ENCODE measurements around the gene GDPD5.

Gene GDPD5

GRCh38 chr11:75469785-75470405, 55.8 kb downstream of the GDPD5 start:
- no peak for DNase-seq

- DNase-seq, result no peak
Observed at GRCh38 chr11:75468534-75469340, 57.0 kb downstream of the GDPD5 start.

- no peak for DNase-seq
Observed at GRCh38 chr11:75467881-75468280, 57.9 kb downstream of the GDPD5 start.

GRCh38 chr11:75467311-75467710, 58.4 kb downstream of the GDPD5 start:
- DNase-seq, result no peak

DNA sequence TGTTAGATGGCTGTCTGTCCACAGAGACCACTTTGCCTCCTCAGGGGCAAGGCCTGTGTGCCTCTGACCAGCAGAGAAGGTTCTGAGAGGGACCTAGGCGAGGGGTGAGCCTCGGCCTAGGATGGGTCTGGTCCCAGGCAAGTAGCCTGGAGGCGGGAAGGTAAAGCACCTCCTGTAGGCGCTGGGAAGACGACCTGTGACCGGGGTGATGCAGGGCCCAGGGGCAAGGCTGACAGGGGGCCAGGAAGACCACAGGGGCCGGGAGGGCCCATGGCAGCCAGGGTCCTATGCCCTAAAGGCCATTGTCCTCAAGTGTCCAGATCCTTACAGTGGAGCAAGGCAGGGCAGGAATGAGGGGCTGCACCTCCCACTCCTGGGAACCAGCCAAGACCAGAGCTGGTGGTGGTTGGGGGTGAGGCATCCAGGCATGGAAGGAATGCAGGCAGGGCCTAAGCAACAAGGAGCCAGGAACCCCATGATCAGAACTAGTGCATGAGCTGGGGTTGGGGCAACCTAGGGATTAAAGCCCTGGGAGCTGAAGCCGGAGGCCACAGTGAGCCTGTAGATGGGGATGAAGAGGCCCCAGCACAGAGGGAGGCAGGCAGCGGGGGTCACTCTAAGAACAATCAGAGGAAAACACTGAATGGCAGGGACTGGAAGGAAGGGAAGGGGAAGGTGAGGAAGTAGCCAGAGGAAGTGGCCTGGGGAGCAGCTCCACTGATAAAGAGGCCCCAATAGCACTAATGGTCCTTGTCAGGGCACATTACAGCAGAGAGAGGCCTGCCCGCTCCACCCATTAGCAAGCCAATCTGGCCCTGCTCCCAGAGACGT, 59.8 kb downstream of the GDPD5 start:
- DNase-seq, result no peak

DNA sequence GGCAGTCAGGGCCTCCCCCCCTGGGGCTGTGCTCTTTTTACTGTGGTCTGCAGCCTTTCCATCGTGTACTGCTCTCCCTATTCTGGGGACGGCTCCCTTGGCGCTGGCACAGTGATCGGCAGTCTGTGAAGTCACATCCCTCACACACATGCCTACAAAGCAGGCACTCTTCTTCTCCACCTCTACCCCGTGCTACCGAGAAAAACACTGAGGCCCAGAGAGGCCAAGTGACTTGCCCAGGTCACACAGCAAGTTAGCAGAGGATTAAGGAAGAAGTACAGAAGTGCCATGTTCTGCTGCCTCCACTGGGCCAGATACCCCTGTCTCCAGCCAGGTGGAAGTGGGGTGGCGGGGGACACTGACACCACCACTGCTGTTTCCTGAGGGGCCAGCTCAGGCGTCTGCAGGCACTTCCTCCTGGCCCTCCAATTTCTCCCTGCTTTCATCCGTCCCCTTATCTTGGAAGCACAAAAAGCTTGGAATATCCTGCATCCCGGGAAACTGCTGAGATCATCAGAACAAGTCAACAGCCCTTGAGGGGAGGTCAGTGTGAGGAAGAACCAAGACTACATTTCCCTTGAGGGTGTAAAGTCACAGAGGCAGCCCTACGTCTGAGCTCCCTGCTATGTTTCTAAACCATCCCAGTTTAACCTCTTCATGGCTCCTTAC, 62.5 kb downstream of the GDPD5 start:
- no peak for DNase-seq

DNA sequence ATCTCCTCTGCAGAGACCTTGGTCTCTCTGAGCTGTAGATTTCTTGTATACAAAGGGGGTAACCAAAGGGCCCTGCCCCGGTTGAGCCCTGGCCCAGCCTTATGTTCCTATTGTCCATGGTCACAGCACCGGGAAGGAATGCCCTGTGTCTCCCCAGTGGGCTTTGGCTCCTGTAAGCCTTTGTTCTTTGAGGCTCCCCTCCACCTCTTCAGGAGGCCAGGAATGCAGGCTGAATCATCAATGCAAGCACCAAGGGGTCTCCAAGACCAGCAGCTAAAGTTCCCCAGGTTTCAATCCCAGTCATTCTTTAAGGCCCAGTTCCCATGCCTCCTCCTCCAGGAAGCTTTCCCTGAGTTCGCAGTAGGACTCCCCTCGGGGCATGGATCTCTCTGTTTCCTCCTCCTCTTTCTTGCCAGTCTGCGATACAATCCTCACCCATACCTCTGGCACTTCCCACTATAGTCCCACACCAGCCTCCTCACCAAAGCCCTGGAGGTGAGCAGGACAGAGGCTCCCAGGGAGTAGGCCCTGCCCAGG, 63.6 kb downstream of the GDPD5 start:
- DNase-seq, result no peak

DNA sequence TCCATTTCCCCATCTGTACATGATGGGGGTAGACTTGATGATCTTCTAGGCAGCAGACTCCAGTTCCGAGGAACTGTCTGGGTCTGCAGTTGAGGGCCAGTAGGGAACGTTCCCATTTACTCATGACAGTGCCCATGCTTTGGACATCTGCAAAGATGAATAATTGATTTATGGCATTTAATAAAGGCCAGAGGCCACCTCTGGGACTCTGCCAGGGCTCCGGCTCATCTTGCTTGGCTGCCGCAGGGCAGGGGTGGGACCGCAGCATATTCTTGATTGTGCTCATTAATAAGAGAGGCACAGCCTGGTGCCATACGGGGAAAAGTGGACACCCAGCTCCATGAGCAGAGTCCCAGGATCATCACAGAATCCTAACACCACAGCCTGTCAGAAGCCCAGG, 64.6 kb downstream of the GDPD5 start:
- no peak for DNase-seq

GRCh38 chr11:75456596-75457183, 69.1 kb downstream of the GDPD5 start:
- DNase-seq, result no peak

- DNase-seq, result no peak
Observed at GRCh38 chr11:75454987-75455386, 70.8 kb downstream of the GDPD5 start.

- no peak for DNase-seq
Observed at GRCh38 chr11:75453916-75454655, 71.7 kb downstream of the GDPD5 start.

DNA sequence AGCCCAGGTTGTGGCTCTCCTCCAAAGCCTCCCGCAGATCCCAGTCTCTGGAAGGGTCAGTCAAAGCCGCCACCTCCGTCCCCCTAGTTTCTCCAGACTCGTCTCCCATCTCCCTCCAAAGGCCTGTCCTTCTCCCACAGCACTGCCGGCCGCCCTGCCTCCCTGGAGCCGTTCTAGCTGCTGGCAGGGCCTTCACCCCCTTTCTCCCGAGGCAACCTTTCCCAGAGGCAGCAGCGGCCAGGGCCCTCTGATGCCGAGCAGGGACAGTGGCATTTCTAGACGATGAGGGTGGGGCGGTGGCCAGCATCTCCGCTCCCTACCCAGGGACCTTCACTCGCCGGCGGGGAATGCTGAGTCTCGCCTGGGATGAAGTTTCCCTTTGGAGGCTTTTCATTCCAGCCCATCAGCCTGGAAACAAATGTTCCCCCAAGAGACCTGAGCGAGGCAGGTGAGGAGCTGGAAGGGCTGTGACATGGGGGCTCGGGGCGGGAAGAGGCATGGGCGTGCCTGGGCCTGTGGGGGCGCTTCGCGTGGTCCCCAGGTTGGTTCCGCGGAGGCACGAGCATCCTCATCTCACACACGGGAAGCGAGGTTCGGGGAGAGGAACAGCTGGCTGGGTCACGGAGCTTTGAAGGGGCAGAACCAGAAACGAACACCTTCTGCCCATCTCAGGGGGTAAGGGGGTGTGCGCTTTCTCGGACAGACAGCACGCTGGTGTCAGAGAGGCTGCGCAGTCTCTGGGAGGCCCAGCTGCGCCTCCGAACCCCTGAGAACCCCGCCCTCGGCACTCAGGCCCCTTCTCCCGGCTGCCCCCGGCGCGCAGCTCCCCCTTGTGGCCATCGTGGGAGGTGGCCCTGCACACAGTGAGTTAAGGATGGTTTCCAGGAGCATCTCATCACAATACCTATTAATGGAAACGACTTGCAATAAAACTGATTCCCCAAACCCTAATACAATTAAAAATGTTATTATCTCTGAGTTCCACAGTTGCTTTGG, 74.6 kb downstream of the GDPD5 start:
- DNase-seq, result no peak

DNA sequence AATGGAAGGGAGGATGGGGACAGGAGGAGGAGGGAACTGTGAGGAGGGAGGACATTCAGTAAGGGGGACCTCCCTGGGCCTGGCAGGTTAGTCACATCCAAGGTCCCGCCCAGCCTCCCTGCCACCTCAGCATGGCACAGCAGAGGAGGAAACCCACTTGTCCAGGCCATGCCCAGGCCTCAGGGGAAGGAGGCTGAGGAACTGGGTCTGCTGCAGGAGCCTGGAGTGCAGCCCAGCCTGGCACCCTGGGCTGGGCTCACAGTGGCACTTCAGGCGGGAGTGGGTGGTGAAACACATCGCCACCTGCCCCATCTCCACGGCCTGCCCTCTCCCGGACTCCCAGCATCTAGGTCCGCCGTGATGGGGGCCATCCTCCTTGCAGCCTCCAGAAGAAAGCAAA, 75.5 kb downstream of the GDPD5 start:
- DNase-seq, result no peak

GRCh38 chr11:75449776-75450175, 76.0 kb downstream of the GDPD5 start:
- DNase-seq, result no peak

DNA sequence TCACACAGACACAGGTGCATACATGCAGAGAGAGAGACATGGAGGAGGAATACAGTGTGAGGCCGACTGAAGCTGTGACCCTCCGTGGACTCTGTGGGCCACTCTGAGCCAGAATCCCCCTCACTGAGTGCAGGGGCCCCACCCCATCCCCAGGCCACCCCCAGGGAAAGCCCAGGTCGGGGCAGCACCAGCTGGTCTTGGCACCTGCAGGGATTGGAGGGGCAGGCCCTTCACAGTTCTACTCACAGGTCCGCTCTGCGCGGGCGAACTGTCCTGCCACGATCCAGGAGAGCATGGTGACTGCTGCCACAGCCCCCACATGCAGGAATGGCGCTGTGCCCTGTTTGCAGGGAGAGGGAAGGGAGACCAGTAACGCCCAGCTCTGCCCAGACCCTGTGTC, 76.5 kb downstream of the GDPD5 start:
- no peak for DNase-seq

DNA sequence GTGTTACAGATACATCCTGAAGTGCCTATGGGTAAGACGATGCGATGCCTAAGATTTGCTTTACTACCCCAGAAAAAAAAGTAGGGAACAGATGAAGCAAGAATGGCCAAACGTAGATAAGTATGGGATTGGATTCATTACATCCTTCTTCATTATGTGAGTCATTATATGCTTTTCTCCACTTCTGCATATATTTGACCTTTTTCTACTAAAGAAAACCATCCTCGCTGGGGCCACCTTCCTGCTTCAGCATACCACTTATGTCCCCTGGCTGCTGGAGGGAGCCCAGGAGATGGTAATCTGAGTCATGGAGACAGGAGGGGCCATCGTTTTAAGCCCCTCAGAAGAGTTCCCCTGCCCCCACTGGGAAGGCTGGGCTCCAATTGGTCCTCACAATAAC, 78.3 kb downstream of the GDPD5 start:
- DNase-seq, result no peak

- no peak for DNase-seq
Observed at GRCh38 chr11:75445315-75445953, 80.3 kb downstream of the GDPD5 start.

DNA sequence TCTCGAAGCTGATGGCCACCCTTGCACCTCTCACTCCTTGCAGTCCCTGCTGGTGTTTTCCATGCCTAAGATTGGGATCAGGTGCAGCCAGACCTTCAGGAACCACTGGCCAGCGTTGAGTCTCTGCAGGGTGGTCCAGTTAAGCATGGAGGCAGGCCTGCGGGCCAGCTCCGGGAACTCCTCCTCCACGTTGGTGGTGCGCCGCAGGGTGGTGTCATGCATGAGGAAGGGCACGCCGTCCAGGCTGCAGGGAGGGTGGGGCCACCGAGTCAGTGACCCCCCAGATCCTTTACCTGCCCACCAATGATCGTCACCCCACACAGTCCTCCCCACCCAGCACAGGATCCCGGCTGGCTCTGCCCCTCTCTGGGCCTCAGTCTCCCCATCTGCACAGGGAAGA, 82.7 kb downstream of the GDPD5 start:
- DNase-seq, result no peak

DNA sequence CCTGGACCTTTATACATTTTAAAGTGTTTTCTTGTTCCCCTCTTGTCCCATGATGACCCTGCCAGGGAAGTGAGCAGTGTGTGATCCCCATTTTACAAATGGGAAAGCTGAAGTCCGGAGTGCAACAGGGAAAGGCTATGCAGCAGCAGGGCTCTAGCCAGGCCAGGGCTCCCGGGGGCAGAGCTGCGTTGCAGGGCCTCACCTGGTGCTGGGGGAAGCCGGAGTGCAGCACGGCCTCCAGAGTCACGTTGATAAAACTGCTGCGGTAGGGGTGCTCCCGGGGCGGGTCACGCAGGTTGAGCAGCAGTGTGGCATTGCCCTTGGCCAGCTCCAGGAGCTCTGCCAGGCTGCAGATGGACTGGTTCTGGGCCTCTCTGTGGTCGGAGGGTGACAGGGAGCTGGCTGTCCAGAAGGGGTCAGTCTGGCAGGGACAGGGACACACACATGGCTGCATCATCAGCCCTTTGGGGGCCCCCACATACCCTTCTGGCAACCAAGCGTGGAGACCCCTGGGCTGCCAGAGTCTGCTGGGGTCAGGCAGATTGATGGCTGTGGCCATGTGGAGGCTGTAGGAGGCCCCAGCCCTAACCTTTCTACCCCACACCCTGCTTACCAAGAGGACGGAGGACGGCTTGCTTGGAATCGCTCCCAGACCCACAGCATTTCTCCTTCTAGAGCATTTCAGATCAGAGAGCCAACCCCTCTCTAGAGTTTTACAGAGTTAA, 83.4 kb downstream of the GDPD5 start:
- DNase-seq, result no peak

Data from NCI-H2029 treated with DMSO at 0.1 percent for 48 hours (cell line).